GM12878 (cell line): ENCODE results near the gene GOLGA5. TPM values are rescaled to one million over a fixed set of nuclear protein-coding genes. Genes with fewer than 3 reads are reported as not detected.

Experiments
- BHLHE40 ChIP-seq, 2 experiments: fragments of 450-650 bp in 1 of 2; IDR thresholded peaks; 2 replicates each; pipeline ENCODE4 v1.6.1; 2011 to 2017; ENCODE audit warnings: low read depth in 2 of 2, borderline replicate concordance in 1 of 2, improper control_type of control experiment in 1 of 2, low read length in 1 of 2, mild to moderate bottlenecking in 1 of 2
- CHD1 ChIP-seq: IDR thresholded peaks from 2 replicates; pipeline ENCODE4 v1.6.1; 2012; ENCODE audit warnings: low read depth, low read length, improper control_type of control experiment
- CREM ChIP-seq: IDR thresholded peaks from 2 replicates; pipeline ENCODE4 v1.6.1; 2014; ENCODE audit warnings: antibody characterized with exemption, low read depth
- FOXK2 ChIP-seq: fragments of 450-650 bp; IDR thresholded peaks from 2 replicates; pipeline ENCODE4 v1.6.1; 2017; ENCODE audit warnings: mild to moderate bottlenecking, moderate library complexity
- HDAC2 ChIP-seq: fragments of 200-600 bp; sonication (generic); IDR thresholded peaks from 2 replicates; pipeline ENCODE4 v1.6.1; 2017
- JUNB ChIP-seq: IDR thresholded peaks from 2 replicates; pipeline ENCODE4 v1.6.1; 2016; ENCODE audit warnings: antibody characterized with exemption, mild to moderate bottlenecking
- MEF2B ChIP-seq: fragments of 450-650 bp; IDR thresholded peaks from 2 replicates; pipeline ENCODE4 v1.6.1; 2018; ENCODE audit warnings: mild to moderate bottlenecking, moderate library complexity; ENCODE audit not compliant: partially characterized antibody, poor library complexity, severe bottlenecking
- NR2C2 ChIP-seq: IDR thresholded peaks from 2 replicates; pipeline ENCODE4 v1.6.1; 2011; ENCODE audit warnings: borderline replicate concordance, low read depth; ENCODE audit not compliant: control insufficient read depth, insufficient read length
- RAD51 ChIP-seq: fragments of 450-650 bp; IDR thresholded peaks from 2 replicates; pipeline ENCODE4 v1.6.1; 2016; ENCODE audit warnings: moderate library complexity, mild to moderate bottlenecking, inconsistent platforms
- RBBP5 ChIP-seq: fragments of 200-600 bp; sonication (generic); conservative IDR thresholded peaks from 2 replicates; pipeline ENCODE4 v1.6.1; 2016
- SMARCA5 ChIP-seq: fragments of 450-650 bp; IDR thresholded peaks from 2 replicates; pipeline ENCODE4 v1.6.1; 2017; ENCODE audit warnings: mild to moderate bottlenecking
- SUZ12 ChIP-seq: fragments of 200-600 bp; sonication (generic); IDR thresholded peaks from one replicate; pipeline ENCODE4 v1.6.1; 2018; ENCODE audit warnings: antibody characterized with exemption, mild to moderate bottlenecking; ENCODE audit not compliant: unreplicated experiment
- WRNIP1 ChIP-seq: IDR thresholded peaks from 2 replicates; pipeline ENCODE4 v1.6.1; 2011; ENCODE audit warnings: low read depth, low read length, improper control_type of control experiment, borderline replicate concordance
- ZNF207 ChIP-seq: fragments of 450-650 bp; IDR thresholded peaks from 2 replicates; pipeline ENCODE4 v1.6.1; 2014; ENCODE audit warnings: antibody characterized with exemption, mild to moderate bottlenecking, borderline replicate concordance
- polyA plus RNA-seq, 11 experiments: library from polyadenylated mRNA; depleted of rRNA in 4 of 11; unstranded in 6 of 11; stranded (reverse) in 5 of 11; fragments of >200 nt; fragmentation: Nextera tagmentation in 4 of 11; fragmentation: Illumina TruSeq in 1 of 11; extraction: Ambion mirVana in 4 of 11; extraction: Trizol in 1 of 11; gene quantifications; 1 replicate in 1 of 11; 2 replicates in 10 of 11; pipeline versions ENCODE4 v1.2.1 to v1.2.3, GENCODE V29; 2011 to 2016; ENCODE audit warnings: inconsistent platforms in 2 of 11, missing spikeins in 2 of 11, low read depth in 1 of 11
- total RNA-seq, 4 experiments: library from RNA; depleted of rRNA in 3 of 4; stranded (reverse); fragments of >200 nt in 3 of 4; fragmentation: Illumina TruSeq in 1 of 4; extraction: Trizol in 1 of 4; gene quantifications; 2 replicates each; pipeline versions ENCODE4 v1.2.1 to v1.2.3, GENCODE V29; 2013 to 2021
- TF ChIP-seq, protein P1 (sequence below): fragments of 450-650 bp; IDR thresholded peaks from 2 replicates; pipeline ENCODE4 v1.6.1; 2016; ENCODE audit warnings: mild to moderate bottlenecking, moderate library complexity, borderline replicate concordance
- TF ChIP-seq, protein P2 (sequence below): IDR thresholded peaks from 2 replicates; pipeline ENCODE4 v1.6.1; 2011; ENCODE audit warnings: mild to moderate bottlenecking, low read depth, low read length, moderate library complexity; ENCODE audit not compliant: insufficient replicate concordance
- TF ChIP-seq, protein P3 (sequence below): fragments of 450-650 bp; IDR thresholded peaks from 2 replicates; pipeline ENCODE4 v1.6.1; 2017; ENCODE audit warnings: mild to moderate bottlenecking, moderate library complexity
- TF ChIP-seq, protein P4 (sequence below): IDR thresholded peaks from 2 replicates; pipeline ENCODE4 v1.6.1; 2012; ENCODE audit warnings: low read depth, low read length, improper control_type of control experiment
- TF ChIP-seq, protein P5 (sequence below): fragments of 450-650 bp; IDR thresholded peaks from 2 replicates; pipeline ENCODE4 v1.6.1; 2017; ENCODE audit warnings: low read depth, mild to moderate bottlenecking, moderate library complexity

GOLGA5 gene
- total and polyA plus RNA-seq, 10 of the 15 experiments (the other 5 are each of a cell fraction or from before 2014, with no cell fraction given) = 10.9 to 30.1 (median 19.7) TPM

DNA sequence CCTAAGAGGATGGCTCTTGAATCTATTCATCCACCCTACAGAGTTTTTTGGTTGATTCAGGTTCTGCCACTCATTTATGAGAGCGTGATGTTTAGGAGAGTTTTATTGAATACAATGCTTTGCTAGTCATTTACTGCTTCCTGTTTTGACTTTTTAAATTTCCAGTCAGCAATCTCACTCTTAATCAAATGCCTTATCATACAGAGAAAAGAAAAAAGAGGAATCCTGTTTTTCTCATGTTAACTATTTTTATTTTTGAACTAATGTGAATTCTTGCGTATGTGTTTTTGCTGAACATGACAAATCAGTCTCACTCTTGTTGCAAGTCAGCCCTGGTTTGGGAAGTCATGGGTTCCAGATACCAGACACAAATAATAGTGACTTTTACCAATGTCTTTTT is 23.6 kb upstream of the GOLGA5 start (continued):
- TF ChIP-seq, protein P1, sequence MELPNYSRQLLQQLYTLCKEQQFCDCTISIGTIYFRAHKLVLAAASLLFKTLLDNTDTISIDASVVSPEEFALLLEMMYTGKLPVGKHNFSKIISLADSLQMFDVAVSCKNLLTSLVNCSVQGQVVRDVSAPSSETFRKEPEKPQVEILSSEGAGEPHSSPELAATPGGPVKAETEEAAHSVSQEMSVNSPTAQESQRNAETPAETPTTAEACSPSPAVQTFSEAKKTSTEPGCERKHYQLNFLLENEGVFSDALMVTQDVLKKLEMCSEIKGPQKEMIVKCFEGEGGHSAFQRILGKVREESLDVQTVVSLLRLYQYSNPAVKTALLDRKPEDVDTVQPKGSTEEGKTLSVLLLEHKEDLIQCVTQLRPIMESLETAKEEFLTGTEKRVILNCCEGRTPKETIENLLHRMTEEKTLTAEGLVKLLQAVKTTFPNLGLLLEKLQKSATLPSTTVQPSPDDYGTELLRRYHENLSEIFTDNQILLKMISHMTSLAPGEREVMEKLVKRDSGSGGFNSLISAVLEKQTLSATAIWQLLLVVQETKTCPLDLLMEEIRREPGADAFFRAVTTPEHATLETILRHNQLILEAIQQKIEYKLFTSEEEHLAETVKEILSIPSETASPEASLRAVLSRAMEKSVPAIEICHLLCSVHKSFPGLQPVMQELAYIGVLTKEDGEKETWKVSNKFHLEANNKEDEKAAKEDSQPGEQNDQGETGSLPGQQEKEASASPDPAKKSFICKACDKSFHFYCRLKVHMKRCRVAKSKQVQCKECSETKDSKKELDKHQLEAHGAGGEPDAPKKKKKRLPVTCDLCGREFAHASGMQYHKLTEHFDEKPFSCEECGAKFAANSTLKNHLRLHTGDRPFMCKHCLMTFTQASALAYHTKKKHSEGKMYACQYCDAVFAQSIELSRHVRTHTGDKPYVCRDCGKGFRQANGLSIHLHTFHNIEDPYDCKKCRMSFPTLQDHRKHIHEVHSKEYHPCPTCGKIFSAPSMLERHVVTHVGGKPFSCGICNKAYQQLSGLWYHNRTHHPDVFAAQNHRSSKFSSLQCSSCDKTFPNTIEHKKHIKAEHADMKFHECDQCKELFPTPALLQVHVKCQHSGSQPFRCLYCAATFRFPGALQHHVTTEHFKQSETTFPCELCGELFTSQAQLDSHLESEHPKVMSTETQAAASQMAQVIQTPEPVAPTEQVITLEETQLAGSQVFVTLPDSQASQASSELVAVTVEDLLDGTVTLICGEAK = no peak
- no peak for TF ChIP-seq HDAC2
- TF ChIP-seq NR2C2 = no peak
- TF ChIP-seq, protein P2, sequence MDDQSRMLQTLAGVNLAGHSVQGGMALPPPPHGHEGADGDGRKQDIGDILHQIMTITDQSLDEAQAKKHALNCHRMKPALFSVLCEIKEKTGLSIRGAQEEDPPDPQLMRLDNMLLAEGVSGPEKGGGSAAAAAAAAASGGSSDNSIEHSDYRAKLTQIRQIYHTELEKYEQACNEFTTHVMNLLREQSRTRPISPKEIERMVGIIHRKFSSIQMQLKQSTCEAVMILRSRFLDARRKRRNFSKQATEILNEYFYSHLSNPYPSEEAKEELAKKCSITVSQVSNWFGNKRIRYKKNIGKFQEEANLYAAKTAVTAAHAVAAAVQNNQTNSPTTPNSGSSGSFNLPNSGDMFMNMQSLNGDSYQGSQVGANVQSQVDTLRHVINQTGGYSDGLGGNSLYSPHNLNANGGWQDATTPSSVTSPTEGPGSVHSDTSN = no peak
- TF ChIP-seq MEF2B = no peak
- no peak for TF ChIP-seq ZNF207
- TF ChIP-seq WRNIP1 = no peak
- TF ChIP-seq JUNB = peak; percentile 84
- TF ChIP-seq BHLHE40 (IDR thresholded peaks at IDR 0.05; ENCODE audit: borderline replicate concordance in 1 of 2, low read depth in 2 of 2, low read length in 1 of 2) = 0 out of 4 replicates have a peak, but pooled peaks of 1 of the 2 experiments have one; percentile 24
- TF ChIP-seq FOXK2 = no peak
- peak; percentile 37; the same call in 1 of the 2 replicates for TF ChIP-seq CREM
- TF ChIP-seq SUZ12 = no peak
- TF ChIP-seq RBBP5 = no peak
- TF ChIP-seq, protein P3, sequence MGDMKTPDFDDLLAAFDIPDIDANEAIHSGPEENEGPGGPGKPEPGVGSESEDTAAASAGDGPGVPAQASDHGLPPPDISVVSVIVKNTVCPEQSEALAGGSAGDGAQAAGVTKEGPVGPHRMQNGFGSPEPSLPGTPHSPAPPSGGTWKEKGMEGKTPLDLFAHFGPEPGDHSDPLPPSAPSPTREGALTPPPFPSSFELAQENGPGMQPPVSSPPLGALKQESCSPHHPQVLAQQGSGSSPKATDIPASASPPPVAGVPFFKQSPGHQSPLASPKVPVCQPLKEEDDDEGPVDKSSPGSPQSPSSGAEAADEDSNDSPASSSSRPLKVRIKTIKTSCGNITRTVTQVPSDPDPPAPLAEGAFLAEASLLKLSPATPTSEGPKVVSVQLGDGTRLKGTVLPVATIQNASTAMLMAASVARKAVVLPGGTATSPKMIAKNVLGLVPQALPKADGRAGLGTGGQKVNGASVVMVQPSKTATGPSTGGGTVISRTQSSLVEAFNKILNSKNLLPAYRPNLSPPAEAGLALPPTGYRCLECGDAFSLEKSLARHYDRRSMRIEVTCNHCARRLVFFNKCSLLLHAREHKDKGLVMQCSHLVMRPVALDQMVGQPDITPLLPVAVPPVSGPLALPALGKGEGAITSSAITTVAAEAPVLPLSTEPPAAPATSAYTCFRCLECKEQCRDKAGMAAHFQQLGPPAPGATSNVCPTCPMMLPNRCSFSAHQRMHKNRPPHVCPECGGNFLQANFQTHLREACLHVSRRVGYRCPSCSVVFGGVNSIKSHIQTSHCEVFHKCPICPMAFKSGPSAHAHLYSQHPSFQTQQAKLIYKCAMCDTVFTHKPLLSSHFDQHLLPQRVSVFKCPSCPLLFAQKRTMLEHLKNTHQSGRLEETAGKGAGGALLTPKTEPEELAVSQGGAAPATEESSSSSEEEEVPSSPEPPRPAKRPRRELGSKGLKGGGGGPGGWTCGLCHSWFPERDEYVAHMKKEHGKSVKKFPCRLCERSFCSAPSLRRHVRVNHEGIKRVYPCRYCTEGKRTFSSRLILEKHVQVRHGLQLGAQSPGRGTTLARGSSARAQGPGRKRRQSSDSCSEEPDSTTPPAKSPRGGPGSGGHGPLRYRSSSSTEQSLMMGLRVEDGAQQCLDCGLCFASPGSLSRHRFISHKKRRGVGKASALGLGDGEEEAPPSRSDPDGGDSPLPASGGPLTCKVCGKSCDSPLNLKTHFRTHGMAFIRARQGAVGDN = no peak
- TF ChIP-seq, protein P4, sequence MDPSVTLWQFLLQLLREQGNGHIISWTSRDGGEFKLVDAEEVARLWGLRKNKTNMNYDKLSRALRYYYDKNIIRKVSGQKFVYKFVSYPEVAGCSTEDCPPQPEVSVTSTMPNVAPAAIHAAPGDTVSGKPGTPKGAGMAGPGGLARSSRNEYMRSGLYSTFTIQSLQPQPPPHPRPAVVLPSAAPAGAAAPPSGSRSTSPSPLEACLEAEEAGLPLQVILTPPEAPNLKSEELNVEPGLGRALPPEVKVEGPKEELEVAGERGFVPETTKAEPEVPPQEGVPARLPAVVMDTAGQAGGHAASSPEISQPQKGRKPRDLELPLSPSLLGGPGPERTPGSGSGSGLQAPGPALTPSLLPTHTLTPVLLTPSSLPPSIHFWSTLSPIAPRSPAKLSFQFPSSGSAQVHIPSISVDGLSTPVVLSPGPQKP = no peak
- no peak for TF ChIP-seq RAD51
- TF ChIP-seq, protein P5, sequence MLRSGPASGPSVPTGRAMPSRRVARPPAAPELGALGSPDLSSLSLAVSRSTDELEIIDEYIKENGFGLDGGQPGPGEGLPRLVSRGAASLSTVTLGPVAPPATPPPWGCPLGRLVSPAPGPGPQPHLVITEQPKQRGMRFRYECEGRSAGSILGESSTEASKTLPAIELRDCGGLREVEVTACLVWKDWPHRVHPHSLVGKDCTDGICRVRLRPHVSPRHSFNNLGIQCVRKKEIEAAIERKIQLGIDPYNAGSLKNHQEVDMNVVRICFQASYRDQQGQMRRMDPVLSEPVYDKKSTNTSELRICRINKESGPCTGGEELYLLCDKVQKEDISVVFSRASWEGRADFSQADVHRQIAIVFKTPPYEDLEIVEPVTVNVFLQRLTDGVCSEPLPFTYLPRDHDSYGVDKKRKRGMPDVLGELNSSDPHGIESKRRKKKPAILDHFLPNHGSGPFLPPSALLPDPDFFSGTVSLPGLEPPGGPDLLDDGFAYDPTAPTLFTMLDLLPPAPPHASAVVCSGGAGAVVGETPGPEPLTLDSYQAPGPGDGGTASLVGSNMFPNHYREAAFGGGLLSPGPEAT = 0 out of 2 replicates have a peak, but pooled peaks have one; percentile 15
- TF ChIP-seq SMARCA5 = no peak
- no peak for TF ChIP-seq CHD1
